SK-N-SH treated with all-trans-retinoic acid at 6 μM for 48 hours (cell line): ENCODE data around the gene ZNF76.

Source experiments
- ATAC-seq: fragments of 200-7000 bp; cut with Tn5 transposase; 3 replicates; pipeline ENCODE4 v1.9.1; 2020; ENCODE audit warnings: mild to moderate bottlenecking, moderate library complexity
- ARNTL ChIP-seq: fragments of 450-650 bp; formaldehyde crosslinking; IDR thresholded peaks from 2 replicates; pipeline ENCODE4 v1.5.0; 2020; ENCODE audit warnings: low read depth, mild to moderate bottlenecking, moderate library complexity, borderline replicate concordance
- BACH2 ChIP-seq: fragments of 250-450 bp; sonication (Bioruptor Pico); IDR thresholded peaks from 2 replicates; pipeline ENCODE4 v1.9.0; 2021; ENCODE audit warnings: mild to moderate bottlenecking, borderline replicate concordance
- CSDC2 ChIP-seq: fragments of 250-450 bp; sonication (Bioruptor Pico); IDR thresholded peaks from 2 replicates; pipeline ENCODE4 v1.5.0; 2020; ENCODE audit warnings: mild to moderate bottlenecking, moderate library complexity
- ESRRG ChIP-seq: fragments of 250-450 bp; sonication (Bioruptor Pico); IDR thresholded peaks from 2 replicates; pipeline ENCODE4 v1.6.1; 2021; ENCODE audit warnings: mild to moderate bottlenecking
- GLIS3 ChIP-seq: fragments of 250-450 bp; sonication (Bioruptor Pico); IDR thresholded peaks from 2 replicates; pipeline ENCODE4 v1.5.0; 2020; ENCODE audit warnings: mild to moderate bottlenecking, moderate library complexity
- OSR1 ChIP-seq: fragments of 250-450 bp; sonication (Bioruptor Pico); IDR thresholded peaks from 2 replicates; pipeline ENCODE4 v1.8.0; 2022; ENCODE audit warnings: moderate library complexity, mild to moderate bottlenecking, inconsistent platforms
- PPARA ChIP-seq: fragments of 250-450 bp; sonication (Bioruptor Pico); IDR thresholded peaks from 2 replicates; pipeline ENCODE4 v1.5.0; 2020; ENCODE audit warnings: mild to moderate bottlenecking, borderline replicate concordance
- SNAI2 ChIP-seq: fragments of 250-450 bp; sonication (Bioruptor Pico); IDR thresholded peaks from 2 replicates; pipeline ENCODE4 v1.5.0; 2020; ENCODE audit warnings: mild to moderate bottlenecking, moderate library complexity
- TCF4 ChIP-seq: fragments of 250-450 bp; sonication (Bioruptor Pico); IDR thresholded peaks from 2 replicates; pipeline ENCODE4 v1.8.0; 2021; ENCODE audit warnings: mild to moderate bottlenecking, moderate library complexity, borderline replicate concordance
- TOX ChIP-seq: fragments of 250-450 bp; sonication (Bioruptor Pico); IDR thresholded peaks from 2 replicates; pipeline ENCODE4 v1.8.0; 2021; ENCODE audit warnings: mild to moderate bottlenecking, moderate library complexity, borderline replicate concordance
- ZC3H10 ChIP-seq: fragments of 250-450 bp; sonication (Bioruptor Pico); IDR thresholded peaks from 2 replicates; pipeline ENCODE4 v1.5.1; 2021; ENCODE audit warnings: mild to moderate bottlenecking, moderate library complexity
- ZFP3 ChIP-seq: fragments of 250-450 bp; sonication (Bioruptor Pico); IDR thresholded peaks from 2 replicates; pipeline ENCODE4 v1.5.0; 2020; ENCODE audit warnings: mild to moderate bottlenecking, moderate library complexity
- ZFP30 ChIP-seq: fragments of 450-650 bp; formaldehyde crosslinking; IDR thresholded peaks from 2 replicates; pipeline ENCODE4 v1.5.0; 2022; ENCODE audit warnings: mild to moderate bottlenecking, moderate library complexity
- ZNF565 ChIP-seq: fragments of 450-650 bp; formaldehyde crosslinking; conservative IDR thresholded peaks from 2 replicates; pipeline ENCODE4 v1.5.0; 2020; ENCODE audit warnings: low read depth, mild to moderate bottlenecking, moderate library complexity
- ZNF70 ChIP-seq: fragments of 450-650 bp; formaldehyde crosslinking; IDR thresholded peaks from 2 replicates; pipeline ENCODE4 v1.5.0; 2020; ENCODE audit warnings: mild to moderate bottlenecking, moderate library complexity
- ZNF8 ChIP-seq: fragments of 450-650 bp; formaldehyde crosslinking; IDR thresholded peaks from 2 replicates; pipeline ENCODE4 v1.5.0; 2020; ENCODE audit warnings: mild to moderate bottlenecking, moderate library complexity
- TF ChIP-seq, protein P1 (sequence below): fragments of 250-450 bp; sonication (Bioruptor Pico); IDR thresholded peaks from 2 replicates; pipeline ENCODE4 v1.5.1; 2021; ENCODE audit warnings: mild to moderate bottlenecking, moderate library complexity
- TF ChIP-seq, protein P2 (sequence below): fragments of 250-450 bp; sonication (Bioruptor Pico); IDR thresholded peaks from 2 replicates; pipeline ENCODE4 v1.5.0; 2020; ENCODE audit warnings: mild to moderate bottlenecking, moderate library complexity
- TF ChIP-seq, protein P3 (sequence below): fragments of 250-450 bp; sonication (Bioruptor Pico); IDR thresholded peaks from 2 replicates; pipeline ENCODE4 v1.5.1; 2020; ENCODE audit warnings: low read depth, mild to moderate bottlenecking, moderate library complexity
- TF ChIP-seq, protein P4 (sequence below): fragments of 250-450 bp; sonication (Bioruptor Pico); IDR thresholded peaks from 2 replicates; pipeline ENCODE4 v1.8.0; 2021; ENCODE audit warnings: low read depth, mild to moderate bottlenecking, moderate library complexity, borderline replicate concordance
- TF ChIP-seq, protein P5 (sequence below): fragments of 250-450 bp; sonication (Bioruptor Pico); IDR thresholded peaks from 2 replicates; pipeline ENCODE4 v1.8.0; 2020; ENCODE audit warnings: mild to moderate bottlenecking, moderate library complexity, borderline replicate concordance

The ZNF76 gene

DNA sequence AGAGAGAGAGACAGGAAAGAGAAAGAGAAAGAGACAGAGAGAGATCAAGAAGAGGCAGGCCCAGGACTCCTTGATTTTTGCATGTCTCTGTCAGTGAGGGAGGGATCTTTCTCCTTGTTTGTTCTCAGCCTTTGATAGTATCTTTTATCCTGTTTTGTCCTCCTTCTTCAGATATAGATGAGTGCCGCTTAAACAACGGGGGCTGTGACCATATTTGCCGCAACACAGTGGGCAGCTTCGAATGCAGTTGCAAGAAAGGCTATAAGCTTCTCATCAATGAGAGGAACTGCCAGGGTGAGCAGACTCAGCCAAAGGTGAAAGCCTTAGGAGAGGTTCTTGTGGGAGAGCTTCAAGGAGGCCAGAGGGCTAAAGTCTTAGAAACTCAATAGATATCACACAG, 20.0 kb upstream of the ZNF76 start:
- no peak for TF ChIP-seq ESRRG (CRISPR knock-in tag)
- TF ChIP-seq, protein P1, sequence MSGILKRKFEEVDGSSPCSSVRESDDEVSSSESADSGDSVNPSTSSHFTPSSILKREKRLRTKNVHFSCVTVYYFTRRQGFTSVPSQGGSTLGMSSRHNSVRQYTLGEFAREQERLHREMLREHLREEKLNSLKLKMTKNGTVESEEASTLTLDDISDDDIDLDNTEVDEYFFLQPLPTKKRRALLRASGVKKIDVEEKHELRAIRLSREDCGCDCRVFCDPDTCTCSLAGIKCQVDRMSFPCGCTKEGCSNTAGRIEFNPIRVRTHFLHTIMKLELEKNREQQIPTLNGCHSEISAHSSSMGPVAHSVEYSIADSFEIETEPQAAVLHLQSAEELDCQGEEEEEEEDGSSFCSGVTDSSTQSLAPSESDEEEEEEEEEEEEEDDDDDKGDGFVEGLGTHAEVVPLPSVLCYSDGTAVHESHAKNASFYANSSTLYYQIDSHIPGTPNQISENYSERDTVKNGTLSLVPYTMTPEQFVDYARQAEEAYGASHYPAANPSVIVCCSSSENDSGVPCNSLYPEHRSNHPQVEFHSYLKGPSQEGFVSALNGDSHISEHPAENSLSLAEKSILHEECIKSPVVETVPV (CRISPR knock-in tag) = no peak
- TF ChIP-seq ZFP3 = no peak
- TF ChIP-seq BACH2 (CRISPR knock-in tag) = no peak
- TF ChIP-seq ZNF8 (CRISPR knock-in tag) = no peak
- no peak for TF ChIP-seq OSR1 (CRISPR knock-in tag)
- TF ChIP-seq, protein P2, sequence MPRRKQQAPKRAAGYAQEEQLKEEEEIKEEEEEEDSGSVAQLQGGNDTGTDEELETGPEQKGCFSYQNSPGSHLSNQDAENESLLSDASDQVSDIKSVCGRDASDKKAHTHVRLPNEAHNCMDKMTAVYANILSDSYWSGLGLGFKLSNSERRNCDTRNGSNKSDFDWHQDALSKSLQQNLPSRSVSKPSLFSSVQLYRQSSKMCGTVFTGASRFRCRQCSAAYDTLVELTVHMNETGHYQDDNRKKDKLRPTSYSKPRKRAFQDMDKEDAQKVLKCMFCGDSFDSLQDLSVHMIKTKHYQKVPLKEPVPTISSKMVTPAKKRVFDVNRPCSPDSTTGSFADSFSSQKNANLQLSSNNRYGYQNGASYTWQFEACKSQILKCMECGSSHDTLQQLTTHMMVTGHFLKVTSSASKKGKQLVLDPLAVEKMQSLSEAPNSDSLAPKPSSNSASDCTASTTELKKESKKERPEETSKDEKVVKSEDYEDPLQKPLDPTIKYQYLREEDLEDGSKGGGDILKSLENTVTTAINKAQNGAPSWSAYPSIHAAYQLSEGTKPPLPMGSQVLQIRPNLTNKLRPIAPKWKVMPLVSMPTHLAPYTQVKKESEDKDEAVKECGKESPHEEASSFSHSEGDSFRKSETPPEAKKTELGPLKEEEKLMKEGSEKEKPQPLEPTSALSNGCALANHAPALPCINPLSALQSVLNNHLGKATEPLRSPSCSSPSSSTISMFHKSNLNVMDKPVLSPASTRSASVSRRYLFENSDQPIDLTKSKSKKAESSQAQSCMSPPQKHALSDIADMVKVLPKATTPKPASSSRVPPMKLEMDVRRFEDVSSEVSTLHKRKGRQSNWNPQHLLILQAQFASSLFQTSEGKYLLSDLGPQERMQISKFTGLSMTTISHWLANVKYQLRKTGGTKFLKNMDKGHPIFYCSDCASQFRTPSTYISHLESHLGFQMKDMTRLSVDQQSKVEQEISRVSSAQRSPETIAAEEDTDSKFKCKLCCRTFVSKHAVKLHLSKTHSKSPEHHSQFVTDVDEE (CRISPR knock-in tag) = no peak
- no peak for TF ChIP-seq SNAI2
- no peak for TF ChIP-seq GLIS3 (CRISPR knock-in tag)
- no peak for TF ChIP-seq ZFP30 (CRISPR knock-in tag)
- no peak for TF ChIP-seq CSDC2 (CRISPR knock-in tag)
- TF ChIP-seq, protein P3, sequence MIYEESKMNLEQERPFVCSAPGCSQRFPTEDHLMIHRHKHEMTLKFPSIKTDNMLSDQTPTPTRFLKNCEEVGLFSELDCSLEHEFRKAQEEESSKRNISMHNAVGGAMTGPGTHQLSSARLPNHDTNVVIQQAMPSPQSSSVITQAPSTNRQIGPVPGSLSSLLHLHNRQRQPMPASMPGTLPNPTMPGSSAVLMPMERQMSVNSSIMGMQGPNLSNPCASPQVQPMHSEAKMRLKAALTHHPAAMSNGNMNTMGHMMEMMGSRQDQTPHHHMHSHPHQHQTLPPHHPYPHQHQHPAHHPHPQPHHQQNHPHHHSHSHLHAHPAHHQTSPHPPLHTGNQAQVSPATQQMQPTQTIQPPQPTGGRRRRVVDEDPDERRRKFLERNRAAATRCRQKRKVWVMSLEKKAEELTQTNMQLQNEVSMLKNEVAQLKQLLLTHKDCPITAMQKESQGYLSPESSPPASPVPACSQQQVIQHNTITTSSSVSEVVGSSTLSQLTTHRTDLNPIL (CRISPR knock-in tag) = no peak
- no peak for TF ChIP-seq ZNF565 (CRISPR knock-in tag)
- TF ChIP-seq TCF4 (CRISPR knock-in tag) = no peak
- no peak for TF ChIP-seq ZC3H10 (CRISPR knock-in tag)
- TF ChIP-seq PPARA (CRISPR knock-in tag) = no peak
- TF ChIP-seq, protein P4, sequence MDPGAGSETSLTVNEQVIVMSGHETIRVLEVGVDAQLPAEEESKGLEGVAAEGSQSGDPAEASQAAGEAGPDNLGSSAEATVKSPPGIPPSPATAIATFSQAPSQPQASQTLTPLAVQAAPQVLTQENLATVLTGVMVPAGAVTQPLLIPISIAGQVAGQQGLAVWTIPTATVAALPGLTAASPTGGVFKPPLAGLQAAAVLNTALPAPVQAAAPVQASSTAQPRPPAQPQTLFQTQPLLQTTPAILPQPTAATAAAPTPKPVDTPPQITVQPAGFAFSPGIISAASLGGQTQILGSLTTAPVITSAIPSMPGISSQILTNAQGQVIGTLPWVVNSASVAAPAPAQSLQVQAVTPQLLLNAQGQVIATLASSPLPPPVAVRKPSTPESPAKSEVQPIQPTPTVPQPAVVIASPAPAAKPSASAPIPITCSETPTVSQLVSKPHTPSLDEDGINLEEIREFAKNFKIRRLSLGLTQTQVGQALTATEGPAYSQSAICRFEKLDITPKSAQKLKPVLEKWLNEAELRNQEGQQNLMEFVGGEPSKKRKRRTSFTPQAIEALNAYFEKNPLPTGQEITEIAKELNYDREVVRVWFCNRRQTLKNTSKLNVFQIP (CRISPR knock-in tag) = no peak
- TF ChIP-seq TOX (CRISPR knock-in tag) = no peak
- TF ChIP-seq ARNTL (CRISPR knock-in tag) = no peak
- no peak for ATAC-seq

DNA sequence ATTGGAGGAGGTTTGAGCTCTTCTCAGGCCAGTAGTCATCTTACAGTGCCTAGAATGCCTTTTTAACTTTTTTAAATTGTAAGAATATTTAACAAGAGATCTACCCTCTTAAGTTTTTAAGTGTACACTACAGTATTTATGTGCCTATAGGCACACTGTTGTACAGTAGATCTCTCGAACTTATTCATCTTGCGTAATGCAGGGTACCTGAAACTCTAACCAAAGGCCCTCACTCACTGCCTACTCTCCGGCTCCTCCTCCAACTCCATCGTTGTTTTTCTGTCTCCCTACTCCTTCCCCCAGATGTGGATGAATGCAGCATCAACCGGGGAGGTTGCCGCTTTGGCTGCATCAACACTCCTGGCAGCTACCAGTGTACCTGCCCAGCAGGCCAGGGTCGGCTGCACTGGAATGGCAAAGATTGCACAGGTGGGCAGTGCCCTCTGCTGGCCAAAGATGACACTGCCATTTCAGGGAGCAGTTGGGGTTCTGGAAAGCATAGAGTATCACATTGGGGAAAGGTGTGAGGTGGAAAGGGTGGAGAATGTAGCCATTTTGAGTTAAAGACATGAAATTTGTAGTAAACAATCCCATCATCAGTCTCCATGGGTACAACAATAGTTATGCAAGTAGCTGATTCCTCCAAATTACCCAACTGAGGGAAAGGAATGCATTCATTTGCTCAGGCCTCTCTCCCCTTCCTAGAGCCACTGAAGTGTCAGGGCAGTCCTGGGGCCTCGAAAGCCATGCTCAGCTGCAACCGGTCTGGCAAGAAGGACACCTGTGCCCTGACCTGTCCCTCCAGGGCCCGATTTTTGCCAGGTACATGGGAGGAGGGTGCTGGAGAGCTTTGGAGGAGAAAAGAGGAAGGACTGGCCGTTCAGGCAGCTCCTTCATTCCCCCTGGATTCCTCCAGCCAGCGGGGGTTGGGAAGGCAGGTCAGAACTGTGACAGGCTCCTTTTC, 18.4 kb upstream of the ZNF76 start:
- peak; percentile 93 for ATAC-seq

More for the DNA sequence above, 18.4 kb upstream of the ZNF76 start:
- TF ChIP-seq ZFP30 (CRISPR knock-in tag) = no peak
- TF ChIP-seq PPARA (CRISPR knock-in tag) = no peak
- no peak for TF ChIP-seq TCF4 (CRISPR knock-in tag)
- TF ChIP-seq CSDC2 (CRISPR knock-in tag) = no peak
- TF ChIP-seq BACH2 (CRISPR knock-in tag) = no peak
- TF ChIP-seq, protein P5, sequence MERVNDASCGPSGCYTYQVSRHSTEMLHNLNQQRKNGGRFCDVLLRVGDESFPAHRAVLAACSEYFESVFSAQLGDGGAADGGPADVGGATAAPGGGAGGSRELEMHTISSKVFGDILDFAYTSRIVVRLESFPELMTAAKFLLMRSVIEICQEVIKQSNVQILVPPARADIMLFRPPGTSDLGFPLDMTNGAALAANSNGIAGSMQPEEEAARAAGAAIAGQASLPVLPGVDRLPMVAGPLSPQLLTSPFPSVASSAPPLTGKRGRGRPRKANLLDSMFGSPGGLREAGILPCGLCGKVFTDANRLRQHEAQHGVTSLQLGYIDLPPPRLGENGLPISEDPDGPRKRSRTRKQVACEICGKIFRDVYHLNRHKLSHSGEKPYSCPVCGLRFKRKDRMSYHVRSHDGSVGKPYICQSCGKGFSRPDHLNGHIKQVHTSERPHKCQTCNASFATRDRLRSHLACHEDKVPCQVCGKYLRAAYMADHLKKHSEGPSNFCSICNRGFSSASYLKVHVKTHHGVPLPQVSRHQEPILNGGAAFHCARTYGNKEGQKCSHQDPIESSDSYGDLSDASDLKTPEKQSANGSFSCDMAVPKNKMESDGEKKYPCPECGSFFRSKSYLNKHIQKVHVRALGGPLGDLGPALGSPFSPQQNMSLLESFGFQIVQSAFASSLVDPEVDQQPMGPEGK (CRISPR knock-in tag) = no peak
- TF ChIP-seq ZNF8 (CRISPR knock-in tag) = no peak
- TF ChIP-seq, protein P2 (CRISPR knock-in tag) = no peak
- no peak for TF ChIP-seq ZNF70 (CRISPR knock-in tag)
- TF ChIP-seq, protein P3 (CRISPR knock-in tag) = no peak
- no peak for TF ChIP-seq ZNF565 (CRISPR knock-in tag)
- TF ChIP-seq ZC3H10 (CRISPR knock-in tag) = no peak
